Progenitor cell of endocrine pancreas (in vitro differentiated cells): Measurements from ENCODE around the gene SNRNP200. TPM values are rescaled to one million over a fixed set of nuclear protein-coding genes. Genes with fewer than 3 reads are reported as not detected.

Experiments
- DNase-seq: peaks from one replicate; pipeline ENCODE4 v3.0.0; 2021; ENCODE audit warnings: low spot score; ENCODE audit not compliant: unreplicated experiment
- H3K27ac Mint-ChIP-seq: 2 replicates; pipeline ENCODE4 v1.8.0; 2021; ENCODE audit warnings: mild to moderate bottlenecking, moderate library complexity, mixed read lengths
- H3K27me3 Mint-ChIP-seq: 2 replicates; pipeline ENCODE4 v1.8.0; 2021; ENCODE audit warnings: mixed read lengths
- H3K36me3 Mint-ChIP-seq: 2 replicates; pipeline ENCODE4 v1.8.0; 2022; ENCODE audit warnings: mixed read lengths; ENCODE audit not compliant: insufficient read depth
- H3K4me1 Mint-ChIP-seq: 2 replicates; pipeline ENCODE4 v1.8.0; 2021; ENCODE audit warnings: low read depth, mixed read lengths
- H3K4me3 Mint-ChIP-seq: 2 replicates; pipeline ENCODE4 v1.8.0; 2021; ENCODE audit warnings: low read depth, mild to moderate bottlenecking, moderate library complexity, mixed read lengths
- H3K9me3 Mint-ChIP-seq: 2 replicates; pipeline ENCODE4 v1.8.0; 2021; ENCODE audit warnings: low read depth, mixed read lengths
- total RNA-seq: library from RNA; stranded (reverse); gene quantifications from 2 replicates; pipeline ENCODE4 v1.2.1, GENCODE V29; 2021
- TF ChIP-seq, protein P1 (sequence below): fragments of 200-600 bp; sonication (generic); IDR thresholded peaks from one replicate; pipeline ENCODE4 v1.5.0; 2021; ENCODE audit warnings: antibody characterized with exemption, mild to moderate bottlenecking; ENCODE audit not compliant: unreplicated experiment

The SNRNP200 gene
- total RNA-seq, 1 donor from 2014 or later, result 235 TPM

DNA sequence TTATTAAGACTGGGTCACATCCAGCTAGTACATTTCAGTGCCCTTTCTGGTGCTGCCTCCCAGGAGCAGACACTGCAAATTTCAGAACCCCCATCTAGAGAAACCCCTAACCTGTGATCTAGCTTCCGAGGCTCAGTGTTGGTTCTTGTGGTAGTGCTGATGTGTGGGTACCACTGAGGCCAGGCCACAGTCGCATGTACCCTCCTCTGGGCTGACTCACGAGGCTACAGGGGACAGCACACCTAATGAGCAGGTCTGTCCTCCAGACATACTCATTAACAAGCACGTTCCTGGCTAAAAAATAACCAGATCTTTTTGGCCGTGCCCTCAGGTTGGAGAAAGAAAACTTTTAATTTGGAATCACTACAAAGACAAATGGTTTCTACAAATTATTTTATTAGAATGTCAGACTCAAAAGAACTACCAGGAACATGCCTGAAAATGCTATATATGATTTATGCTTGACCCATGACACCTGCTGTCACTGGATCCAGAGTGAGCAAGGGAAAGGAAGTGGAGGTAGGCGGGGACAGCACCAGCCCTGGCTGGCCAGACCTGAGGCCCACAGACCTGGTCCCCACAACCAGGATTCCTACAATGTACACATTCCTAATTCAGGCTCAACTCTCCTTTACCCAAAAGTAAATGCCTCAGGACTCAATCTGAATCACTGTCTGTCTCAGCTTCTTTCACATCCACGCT is 30.8 kb downstream of the SNRNP200 start:
- no peak for DNase-seq
- TF ChIP-seq, protein P1, sequence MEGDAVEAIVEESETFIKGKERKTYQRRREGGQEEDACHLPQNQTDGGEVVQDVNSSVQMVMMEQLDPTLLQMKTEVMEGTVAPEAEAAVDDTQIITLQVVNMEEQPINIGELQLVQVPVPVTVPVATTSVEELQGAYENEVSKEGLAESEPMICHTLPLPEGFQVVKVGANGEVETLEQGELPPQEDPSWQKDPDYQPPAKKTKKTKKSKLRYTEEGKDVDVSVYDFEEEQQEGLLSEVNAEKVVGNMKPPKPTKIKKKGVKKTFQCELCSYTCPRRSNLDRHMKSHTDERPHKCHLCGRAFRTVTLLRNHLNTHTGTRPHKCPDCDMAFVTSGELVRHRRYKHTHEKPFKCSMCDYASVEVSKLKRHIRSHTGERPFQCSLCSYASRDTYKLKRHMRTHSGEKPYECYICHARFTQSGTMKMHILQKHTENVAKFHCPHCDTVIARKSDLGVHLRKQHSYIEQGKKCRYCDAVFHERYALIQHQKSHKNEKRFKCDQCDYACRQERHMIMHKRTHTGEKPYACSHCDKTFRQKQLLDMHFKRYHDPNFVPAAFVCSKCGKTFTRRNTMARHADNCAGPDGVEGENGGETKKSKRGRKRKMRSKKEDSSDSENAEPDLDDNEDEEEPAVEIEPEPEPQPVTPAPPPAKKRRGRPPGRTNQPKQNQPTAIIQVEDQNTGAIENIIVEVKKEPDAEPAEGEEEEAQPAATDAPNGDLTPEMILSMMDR, result no peak
- H3K27ac Mint-ChIP-seq, result peak overlapping the region; percentile 52
- no peaks in the 10 kb centered on the region for H3K4me1 Mint-ChIP-seq
- no peak overlapping the region for H3K4me3 Mint-ChIP-seq
- no peaks in the 10 kb centered on the region for H3K27me3 Mint-ChIP-seq
- peaks cover 39% of the 10 kb centered on the region for H3K36me3 Mint-ChIP-seq
- H3K9me3 Mint-ChIP-seq, result no peaks in the 10 kb centered on the region

DNA sequence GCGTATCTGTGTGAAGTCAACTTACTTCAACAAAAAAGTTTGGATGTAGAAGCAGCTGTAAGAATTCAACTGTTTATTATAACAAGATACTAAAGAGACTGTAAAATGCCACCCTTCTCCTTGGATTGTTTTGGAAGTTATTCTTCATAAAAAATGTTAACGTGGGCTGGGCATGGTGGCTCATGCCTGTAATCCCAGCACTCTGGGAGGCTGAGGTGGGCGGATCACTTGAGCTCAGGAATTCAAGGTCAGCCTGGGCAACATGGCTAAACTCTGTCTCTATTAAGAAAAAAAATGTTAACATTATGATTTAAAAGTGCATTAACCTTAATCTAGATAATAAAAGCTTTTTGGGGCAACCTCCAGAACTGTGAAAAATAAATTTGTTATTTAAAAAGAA is 31.6 kb downstream of the SNRNP200 start:
- Mint-ChIP-seq H3K27ac (no peak overlapping the region), H3K27me3 (no peaks in the 10 kb centered on the region), H3K4me3 (no peak overlapping the region), H3K4me1 (no peaks in the 10 kb centered on the region), H3K36me3 (peaks cover 35% of the 10 kb centered on the region), H3K9me3 (no peaks in the 10 kb centered on the region)
- TF ChIP-seq, protein P1, result no peak
- no peak for DNase-seq

DNA sequence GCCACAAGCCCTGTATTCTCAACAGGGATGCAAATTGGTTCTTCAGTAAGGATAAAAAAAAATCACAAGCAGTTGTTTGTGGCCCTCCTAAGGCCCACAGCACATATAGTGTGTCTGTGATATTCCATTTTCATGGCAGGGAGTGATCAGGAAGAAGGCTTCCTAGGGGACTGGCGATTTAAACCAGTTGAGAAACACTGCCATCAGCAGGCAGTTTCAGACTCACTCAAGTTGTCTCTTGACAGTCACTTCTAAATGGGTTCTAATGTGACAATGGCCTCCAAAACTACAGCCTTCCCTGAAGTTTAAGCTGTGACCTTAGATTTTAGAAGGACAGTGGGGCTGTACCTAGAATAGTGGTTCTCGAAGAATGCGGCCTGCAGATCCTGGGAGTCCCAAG is 33.4 kb downstream of the SNRNP200 start:
- Mint-ChIP-seq H3K36me3 (peaks cover 27% of the 10 kb centered on the region), H3K9me3 (no peaks in the 10 kb centered on the region), H3K4me3 (no peak overlapping the region), H3K4me1 (peaks cover 5% of the 10 kb centered on the region), H3K27ac (no peak overlapping the region), H3K27me3 (no peaks in the 10 kb centered on the region)
- no peak for DNase-seq
- TF ChIP-seq, protein P1, result no peak

DNA sequence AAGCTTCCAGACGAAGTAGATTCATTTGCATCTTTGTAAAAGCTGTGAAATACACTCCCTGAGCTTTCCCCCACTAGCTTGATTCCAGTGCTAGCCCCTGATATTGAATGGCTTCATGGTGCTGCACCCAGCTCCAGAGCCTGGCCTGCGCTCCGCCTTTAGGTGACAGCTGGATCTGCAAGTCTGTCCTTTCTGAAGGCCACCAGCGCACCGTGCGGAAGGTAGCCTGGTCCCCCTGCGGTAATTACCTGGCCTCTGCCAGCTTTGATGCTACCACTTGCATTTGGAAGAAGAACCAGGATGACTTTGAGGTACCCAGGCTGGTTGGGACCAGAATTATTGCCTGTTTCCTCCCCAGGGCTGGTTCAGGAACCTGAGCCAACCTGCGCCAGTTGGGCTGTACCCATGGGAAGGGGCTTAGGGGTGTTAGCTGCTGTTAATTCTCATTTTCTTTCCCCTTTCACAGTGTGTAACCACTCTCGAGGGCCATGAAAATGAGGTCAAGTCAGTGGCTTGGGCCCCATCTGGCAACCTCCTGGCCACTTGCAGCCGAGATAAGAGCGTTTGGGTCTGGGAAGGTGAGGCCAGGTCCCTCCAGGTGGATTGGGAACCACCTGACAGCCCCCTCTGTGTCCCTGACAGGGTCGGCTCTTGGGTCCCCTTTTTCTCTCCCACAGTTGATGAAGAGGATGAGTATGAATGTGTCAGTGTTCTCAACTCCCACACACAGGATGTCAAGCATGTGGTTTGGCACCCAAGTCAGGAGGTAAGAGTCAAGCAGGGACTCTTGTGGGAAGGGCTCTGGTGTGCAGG is 38.0 kb downstream of the SNRNP200 start:
- H3K27ac Mint-ChIP-seq, result peak overlapping the region; percentile 90
- peaks cover 9% of the 10 kb centered on the region for H3K36me3 Mint-ChIP-seq
- DNase-seq, result no peak

More for the DNA sequence above, 38.0 kb downstream of the SNRNP200 start:
- Mint-ChIP-seq H3K4me3 (peak overlapping the region; percentile 99), H3K9me3 (no peaks in the 10 kb centered on the region), H3K27me3 (no peaks in the 10 kb centered on the region), H3K4me1 (peaks cover 18% of the 10 kb centered on the region)
- TF ChIP-seq, protein P1, result peak; percentile 33
